ENCODE data around the gene LRRN2. TPM values are rescaled to one million over a fixed set of nuclear protein-coding genes. Genes with fewer than 3 reads are reported as not detected.

The LRRN2 gene
- polyA plus RNA-seq, 5 donors: 1.3 to 4.2 (median 1.9) TPM

DNA sequence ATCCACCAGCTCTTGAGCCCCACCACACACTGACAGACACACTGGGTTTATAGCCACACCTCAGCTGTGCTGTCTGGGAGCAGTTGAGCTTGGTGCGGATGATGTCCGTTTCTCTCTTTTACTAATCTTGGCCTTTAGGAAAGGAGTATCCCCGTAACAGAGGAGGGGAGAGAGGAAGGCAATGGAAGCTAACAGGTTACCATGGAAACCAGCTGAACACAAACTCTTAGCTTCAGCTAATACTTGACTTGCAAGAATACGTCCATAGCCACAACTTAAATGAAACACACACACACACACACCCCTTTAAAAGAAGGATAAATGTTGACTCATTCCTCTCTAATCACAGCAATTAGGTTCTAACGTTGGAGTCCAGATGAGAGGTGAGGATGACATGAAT lies 28.0 kb upstream of the LRRN2 start:
- no peak for DNase-seq

DNA sequence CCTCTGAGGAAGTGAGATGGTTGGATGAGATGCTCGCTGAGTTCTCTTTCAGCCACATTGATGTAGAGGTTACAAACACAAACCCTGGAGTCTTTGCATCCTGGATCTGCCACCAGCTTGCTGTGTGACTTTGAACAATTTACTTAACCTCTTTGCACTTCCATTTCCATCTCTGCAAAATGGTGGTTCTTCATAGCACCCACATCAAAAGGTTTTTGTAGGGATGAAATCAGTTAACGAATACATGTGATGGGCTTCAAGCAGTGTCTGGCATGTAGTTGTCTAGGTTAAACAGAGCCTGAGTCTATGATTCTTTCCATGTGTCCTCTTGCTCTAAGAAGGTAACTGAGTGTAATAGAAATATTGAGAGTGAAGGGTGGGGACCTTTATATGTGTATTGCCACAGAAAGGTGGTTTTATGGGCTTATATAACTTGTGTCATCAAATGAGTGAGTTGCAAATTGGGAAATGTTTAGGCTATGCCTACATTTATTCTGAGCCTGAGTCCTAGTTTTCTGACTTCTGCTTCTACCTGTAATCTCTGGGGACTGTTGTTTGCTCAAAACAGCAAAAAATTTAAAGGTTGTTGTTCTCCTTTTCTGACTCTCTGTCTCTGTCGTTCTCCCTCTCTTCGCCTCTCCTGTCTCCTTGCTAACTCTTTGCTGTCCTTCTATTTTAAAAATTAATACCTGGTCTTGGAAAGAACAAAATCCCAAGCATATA lies 27.3 kb upstream of the LRRN2 start:
- no peak for DNase-seq

GRCh38 chr1:204711947-204712701 lies 26.6 kb upstream of the LRRN2 start:
- DNase-seq: no peak

DNA sequence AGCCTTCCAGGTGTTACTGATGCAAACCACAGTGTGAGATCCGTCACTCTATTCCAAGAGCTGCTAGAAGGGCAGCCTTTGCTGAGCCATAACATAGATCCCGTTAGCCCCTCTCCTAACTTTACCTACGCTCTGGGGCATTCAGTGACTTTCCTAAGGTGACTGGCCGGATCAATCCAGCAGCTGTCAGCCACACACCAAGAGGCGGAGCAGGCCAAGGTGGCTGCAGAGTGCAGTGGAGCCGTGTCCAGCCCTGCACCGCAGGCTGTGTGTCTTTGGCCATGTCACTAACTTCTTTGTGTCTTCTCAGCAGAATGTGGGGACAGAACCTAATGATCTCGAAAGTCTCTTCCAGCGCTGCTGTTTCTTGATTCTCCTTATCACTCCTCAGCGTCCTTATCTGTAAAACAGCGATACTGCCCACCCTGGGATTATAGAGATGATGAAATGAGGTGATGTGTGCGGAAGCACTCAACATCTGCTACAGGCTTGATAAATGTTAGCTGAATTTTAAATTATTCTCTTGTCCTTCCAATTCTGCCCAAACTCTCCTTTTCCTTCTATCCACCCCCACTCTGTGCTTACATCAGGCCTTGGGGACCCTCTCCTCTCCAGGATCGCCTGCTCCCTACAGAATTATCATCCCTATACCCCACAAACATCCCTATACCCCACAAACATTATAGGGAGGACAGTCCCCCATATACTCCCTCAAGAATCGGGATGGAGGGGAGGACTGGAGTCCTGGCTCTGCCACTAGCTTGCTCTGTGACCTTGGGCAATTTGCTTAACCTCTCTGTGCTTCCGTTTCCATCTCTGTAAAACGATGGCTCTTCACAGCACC lies 25.8 kb upstream of the LRRN2 start:
- DNase-seq: no peak

- DNase-seq: no peak
Observed at GRCh38 chr1:204709960-204710912, 24.7 kb upstream of the LRRN2 start.

DNA sequence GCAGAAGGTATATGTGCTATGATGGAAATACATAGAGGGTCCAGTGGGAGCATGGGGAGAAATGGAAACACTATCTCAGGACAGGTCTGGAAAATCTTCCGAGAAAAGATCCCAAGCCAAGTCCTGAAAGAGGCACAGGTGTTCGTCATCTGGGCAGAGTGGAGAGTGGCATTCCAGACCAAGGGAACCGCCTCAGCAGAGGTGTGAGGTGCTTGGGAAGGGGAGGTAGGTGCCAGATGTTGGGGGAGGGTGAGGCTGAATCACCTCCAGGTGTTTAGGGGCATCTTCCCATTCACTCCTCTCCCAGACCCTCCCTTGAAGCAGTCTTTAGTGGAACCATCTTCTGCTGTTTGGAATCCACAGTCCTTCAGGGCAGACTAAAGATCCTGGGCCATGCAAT lies 23.5 kb upstream of the LRRN2 start:
- DNase-seq: no peak

GRCh38 chr1:204706838-204707509 lies 21.4 kb upstream of the LRRN2 start:
- no peak for DNase-seq

GRCh38 chr1:204705888-204706837 lies 20.6 kb upstream of the LRRN2 start:
- no peak for DNase-seq

DNA sequence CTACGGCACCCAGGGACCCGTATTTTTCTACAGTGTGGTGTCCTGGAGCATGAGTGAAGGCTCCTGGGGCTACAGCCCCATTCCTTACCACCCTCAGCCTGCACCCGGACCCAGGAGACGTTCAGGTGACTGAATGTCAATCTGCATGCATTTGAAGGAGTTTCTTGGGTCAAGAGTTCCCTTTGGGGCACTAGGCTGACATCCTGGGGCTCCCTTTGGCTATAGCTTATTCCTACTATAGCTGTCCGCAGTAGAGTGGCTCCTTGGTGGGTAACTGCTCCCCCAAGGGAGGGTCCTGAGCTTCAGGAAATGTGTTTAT lies 19.9 kb upstream of the LRRN2 start:
- DNase-seq: no peak

GRCh38 chr1:204704794-204705492 lies 19.4 kb upstream of the LRRN2 start:
- no peak for DNase-seq

- DNase-seq: no peak
Observed at GRCh38 chr1:204703826-204704612, 18.5 kb upstream of the LRRN2 start.

DNA sequence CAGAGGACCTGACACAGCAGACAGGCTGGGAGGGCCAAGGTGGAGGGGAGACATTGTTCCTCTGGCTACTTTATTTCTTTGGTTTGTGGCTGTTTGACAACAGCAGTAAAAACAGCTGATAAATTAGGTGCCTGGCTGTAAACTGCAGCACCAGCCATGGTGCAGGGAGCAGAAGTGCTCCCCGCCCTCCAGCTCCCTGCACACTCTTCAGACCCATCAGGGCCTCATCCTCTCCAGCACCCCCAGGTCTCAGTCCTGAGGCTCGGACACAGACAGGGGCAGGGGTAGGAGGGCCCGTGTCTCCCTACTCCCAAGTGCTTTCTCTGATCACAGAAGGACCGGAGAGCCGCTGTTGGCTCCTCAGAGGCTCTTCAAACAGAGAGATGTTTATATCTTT lies 17.7 kb upstream of the LRRN2 start:
- DNase-seq: no peak

- no peak for DNase-seq
Observed at GRCh38 chr1:204702552-204703267, 17.2 kb upstream of the LRRN2 start.

DNA sequence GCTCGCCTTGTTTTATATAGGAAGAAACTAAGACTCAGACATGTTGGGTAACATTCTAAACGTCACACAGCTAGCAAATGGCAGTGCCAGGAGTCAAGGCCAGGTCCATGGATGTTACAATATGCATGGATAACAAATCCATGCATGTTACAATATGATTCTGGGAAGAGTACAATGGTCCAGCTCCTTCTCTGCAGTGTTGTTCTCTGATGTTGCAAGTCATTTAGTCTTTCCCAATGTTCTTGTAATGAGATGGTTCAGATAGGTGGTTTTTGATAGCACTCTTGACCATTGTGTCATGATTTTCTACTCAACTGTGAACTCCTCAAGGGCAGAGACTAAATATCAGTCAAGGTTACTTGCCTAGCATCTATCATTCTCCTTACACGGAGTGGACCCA lies 15.7 kb upstream of the LRRN2 start:
- no peak for DNase-seq

- DNase-seq: no peak
Observed at GRCh38 chr1:204697893-204698292, 12.4 kb upstream of the LRRN2 start.

DNA sequence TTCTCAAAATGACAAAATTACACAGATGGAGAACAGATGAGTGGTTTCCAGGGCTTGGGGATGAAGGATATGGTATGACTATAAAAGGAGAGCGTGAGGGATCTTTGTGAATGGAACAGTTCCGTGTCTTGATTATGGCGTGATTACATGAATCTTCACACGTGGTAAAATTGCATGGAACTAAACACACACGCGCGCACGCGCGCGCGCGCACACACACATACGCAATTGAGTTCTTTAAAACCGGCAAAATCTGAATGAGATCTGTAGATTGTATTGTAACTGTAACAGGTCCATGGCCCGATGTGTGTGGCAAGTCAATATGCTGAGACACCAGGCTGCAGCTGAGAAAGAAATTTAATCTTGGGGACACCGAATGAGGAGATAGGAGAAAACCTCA lies 11.1 kb upstream of the LRRN2 start:
- no peak for DNase-seq

- DNase-seq: no peak
Observed at GRCh38 chr1:204695692-204696091, 10.2 kb upstream of the LRRN2 start.

DNA sequence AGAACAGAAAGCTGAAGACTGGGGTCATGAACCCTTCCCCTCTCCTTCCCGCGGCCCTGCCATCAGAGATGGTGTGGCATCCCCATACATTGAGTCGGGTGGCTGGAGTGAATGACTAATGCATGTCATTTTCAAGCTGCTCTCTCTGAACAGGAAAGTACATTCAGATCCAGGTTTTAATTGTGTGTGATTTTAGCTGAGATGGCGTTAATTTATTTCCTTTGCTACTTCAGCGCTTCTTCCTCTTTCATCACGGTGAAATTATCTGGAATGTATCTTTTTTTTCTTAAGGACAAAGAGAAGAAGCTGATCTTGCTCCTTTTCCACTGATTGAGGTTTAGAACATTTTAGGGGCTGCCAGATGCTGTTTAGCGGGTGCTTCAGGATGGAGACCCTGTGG lies 8.6 kb upstream of the LRRN2 start:
- no peak for DNase-seq

Data from right lung (tissue), 5 donors.